HCT116 (cell line): Measurements from ENCODE around the gene GNB5.
"Not testable (repeated sequence)": the region's sequence is repeated elsewhere in the genome, so short reads cannot be mapped to it uniquely, and the experiment has no call there.

Experiments
- CTCF ChIP-seq, 3 experiments: fragments of 200-600 bp in 1 of 3; sonication (generic) in 1 of 3; IDR thresholded peaks in 2 of 3; conservative IDR thresholded peaks in 1 of 3; 2 replicates each; pipeline ENCODE4 v1.5.1; 2012 to 2017; ENCODE audit warnings: low read depth in 2 of 3, low read length in 2 of 3, antibody characterized with exemption in 1 of 3, borderline replicate concordance in 1 of 3, control low read depth in 1 of 3, mild to moderate bottlenecking in 1 of 3, mixed read lengths in 1 of 3, mixed run types in 1 of 3, moderate library complexity in 1 of 3; ENCODE audit not compliant: insufficient read depth in 1 of 3
- EZH2 ChIP-seq: fragments of 200-600 bp; sonication (generic); IDR thresholded peaks from 2 replicates; pipeline ENCODE4 v1.6.1; 2017; ENCODE audit warnings: antibody characterized with exemption, mixed run types
- EZH2phosphoT487 ChIP-seq: fragments of 200-600 bp; IDR thresholded peaks from 2 replicates; pipeline ENCODE4 v1.6.1; 2018; ENCODE audit warnings: antibody characterized with exemption, borderline replicate concordance
- MAX ChIP-seq: IDR thresholded peaks from 2 replicates; pipeline ENCODE4 v1.6.1; 2012
- RAD21 ChIP-seq: IDR thresholded peaks from 2 replicates; pipeline ENCODE4 v1.6.1; 2012; ENCODE audit warnings: low read depth, mild to moderate bottlenecking
- SRF ChIP-seq: IDR thresholded peaks from 2 replicates; pipeline ENCODE4 v1.6.1; 2012; ENCODE audit warnings: low read depth
- TCF7L2 ChIP-seq: IDR thresholded peaks from 2 replicates; pipeline ENCODE4 v1.7.0; 2011; ENCODE audit warnings: borderline replicate concordance, inconsistent platforms; ENCODE audit not compliant: insufficient read depth, insufficient read length; ENCODE audit errors: extremely low read depth
- ZBTB33 ChIP-seq: IDR thresholded peaks from 2 replicates; pipeline ENCODE4 v1.6.1; 2011; ENCODE audit warnings: mild to moderate bottlenecking, low read length, moderate library complexity; ENCODE audit not compliant: insufficient replicate concordance; ENCODE audit errors: extremely low read depth

GRCh38 chr15:52238989-52239525 is 47.9 kb upstream of the GNB5 start:
- not testable (repeated sequence) for TF ChIP-seq TCF7L2; CTCF (IDR thresholded peaks at IDR 0.05 in 2 of 3, conservative IDR thresholded peaks at IDR 0.05 in 1 of 3; ENCODE audit: borderline replicate concordance in 1 of 3, insufficient read depth in 1 of 3, low read depth in 2 of 3, low read length in 2 of 3); MAX; SRF; EZH2phosphoT487; RAD21; ZBTB33; EZH2
